BLaER1 treated with 17β-estradiol and CSF1 and Interleukin-3, amounts not matched to agents 10 nM and 100 nM (cell line): ENCODE results near the gene KIF3B.
"Not testable (repeated sequence)": the region's sequence is repeated elsewhere in the genome, so short reads cannot be mapped to it uniquely, and the experiment has no call there.

Experiments used
- H3K27ac ChIP-seq, 11 experiments: shearing (Covaris generic); formaldehyde crosslinking; 2 replicates each; pipeline ENCODE4 v1.8.1; 2022
- H3K27me3 ChIP-seq, 11 experiments: shearing (Covaris generic); formaldehyde crosslinking; 2 replicates each; pipeline ENCODE4 v1.8.1; 2022
- H3K36me3 ChIP-seq, 11 experiments: shearing (Covaris generic); formaldehyde crosslinking; 2 replicates each; pipeline ENCODE4 v1.8.1; 2022
- H3K4me1 ChIP-seq, 10 experiments: shearing (Covaris generic); formaldehyde crosslinking; 2 replicates each; pipeline ENCODE4 v1.8.1; 2022
- H3K4me2 ChIP-seq, 11 experiments: shearing (Covaris generic); formaldehyde crosslinking; 2 replicates each; pipeline ENCODE4 v1.8.1; 2022
- H3K4me3 ChIP-seq, 10 experiments: shearing (Covaris generic); formaldehyde crosslinking; 2 replicates each; pipeline ENCODE4 v1.8.1; 2022
- H3K9ac ChIP-seq, 11 experiments: shearing (Covaris generic); formaldehyde crosslinking; 2 replicates each; pipeline ENCODE4 v1.8.1; 2022
- H3K9me3 ChIP-seq, 11 experiments: shearing (Covaris generic); formaldehyde crosslinking; replicated peaks in 1 of 11; 2 replicates each; pipeline ENCODE4 v1.8.1; 2022
- H4K20me1 ChIP-seq, 11 experiments: shearing (Covaris generic); formaldehyde crosslinking; 2 replicates each; pipeline ENCODE4 v1.8.1; 2022
- Cebpa-rat ChIP-seq, 11 experiments: shearing (Covaris generic); IDR thresholded peaks; 2 replicates each; pipeline ENCODE4 v1.8.1; 2022

The KIF3B gene

DNA sequence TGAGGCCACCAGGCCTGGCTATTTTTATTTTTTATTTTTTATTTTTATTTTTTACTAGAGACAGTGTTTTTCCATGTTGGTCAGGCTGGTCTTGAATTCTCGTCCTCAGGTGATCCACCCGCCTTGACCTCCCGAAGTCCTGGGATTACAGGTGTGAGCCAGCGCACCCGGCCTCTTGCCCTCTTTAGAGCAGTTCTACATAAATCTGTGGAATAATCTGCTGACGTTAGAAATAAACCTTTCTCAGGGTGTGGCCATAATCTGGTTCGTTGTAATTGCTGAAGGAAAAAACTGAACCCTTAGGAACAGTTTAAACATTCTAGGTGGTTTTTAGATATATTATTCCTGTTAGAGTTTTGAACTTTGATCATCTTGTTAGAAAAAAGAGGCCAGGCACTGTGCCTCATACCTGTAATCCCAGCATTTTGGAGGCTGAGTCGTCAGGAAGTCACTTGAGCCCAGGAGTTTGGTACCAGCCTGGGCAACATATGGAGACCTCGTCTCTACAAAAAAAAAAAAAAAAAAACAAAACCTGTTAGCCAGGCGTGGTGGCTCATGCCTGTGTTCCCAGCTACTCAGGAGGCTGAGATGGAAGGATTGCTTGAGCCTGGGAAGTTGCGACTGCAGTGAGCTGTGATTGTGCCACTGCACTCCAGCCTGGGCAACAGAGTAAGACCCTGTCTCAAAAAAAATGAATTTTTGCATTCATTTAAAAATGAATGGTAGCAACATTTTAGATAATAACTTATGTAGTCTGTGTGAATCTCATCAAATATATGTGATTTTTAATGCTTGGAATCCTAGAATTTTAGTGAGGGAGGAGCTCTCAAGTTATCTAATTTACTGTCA is 104.9 kb downstream of the KIF3B start:
- TF ChIP-seq Cebpa-rat (IDR thresholded peaks at IDR 0.05) = no peak
- H3K9ac ChIP-seq = no peak overlapping the region
- peaks cover 10 to 26% (median 18%) of the 10 kb centered on the region in 10 experiments for H3K4me1 ChIP-seq
- peaks cover 58 to 95% (median 80%) of the 10 kb centered on the region in 11 experiments for H3K36me3 ChIP-seq
- H3K9me3 ChIP-seq = no peaks in the 10 kb centered on the region
- H3K27me3 ChIP-seq = no peaks in the 10 kb centered on the region
- H3K4me3 ChIP-seq = no peak overlapping the region
- H4K20me1 ChIP-seq = peaks cover 45 to 100% (median 91%) of the 10 kb centered on the region in 11 experiments
- H3K4me2 ChIP-seq = no peak overlapping the region
- H3K27ac ChIP-seq = no peak overlapping the region

DNA sequence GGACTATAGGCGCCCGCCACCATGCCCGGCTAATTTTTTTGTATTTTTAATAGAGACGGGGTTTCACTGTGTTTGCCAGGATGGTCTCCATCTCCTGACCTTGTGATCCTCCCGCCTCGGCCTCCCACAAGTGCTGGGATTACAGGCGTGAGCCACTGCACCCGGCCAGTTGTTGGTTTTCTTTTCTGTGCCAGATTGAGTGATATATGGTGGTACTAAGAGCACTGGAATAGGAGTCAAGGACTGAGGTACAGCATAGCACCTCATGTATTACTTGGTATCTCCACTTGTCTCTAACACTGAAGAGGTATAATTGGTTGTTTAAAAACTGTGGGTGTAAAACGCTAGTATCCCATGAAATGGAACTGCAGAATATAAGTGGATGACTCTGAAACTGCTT is 106.0 kb downstream of the KIF3B start:
- peaks cover 47 to 95% (median 71%) of the 10 kb centered on the region in 11 experiments for H3K36me3 ChIP-seq
- H3K9me3 ChIP-seq, H3K27me3 ChIP-seq, H3K9ac ChIP-seq, H3K27ac ChIP-seq, H3K4me3 ChIP-seq, H3K4me2 ChIP-seq: not testable (repeated sequence)
- H4K20me1 ChIP-seq = peaks cover 47 to 100% (median 94%) of the 10 kb centered on the region in 11 experiments
- H3K4me1 ChIP-seq = peaks cover 13 to 32% (median 23%) of the 10 kb centered on the region in 10 experiments
